CD8-positive, alpha-beta memory T cell (primary cell): ENCODE data around the gene GIMAP1. TPM values are rescaled to one million over a fixed set of nuclear protein-coding genes. Genes with fewer than 3 reads are reported as not detected.

ENCODE experiments used
- CTCF ChIA-PET: fragments of 350-600 bp; sonication (Branson Sonifier 250); formaldehyde crosslinking; loops from one replicate; lab custom pipeline; 2021; ENCODE audit warnings: antibody characterized with exemption; lab: Charles Lee
- POLR2A ChIA-PET: fragments of 350-600 bp; sonication (Branson Sonifier 250); formaldehyde crosslinking; loops from one replicate; lab custom pipeline; 2021; ENCODE audit warnings: antibody characterized with exemption; lab: Charles Lee
- DNase-seq, 5 donors: peaks; one replicate each; pipeline versions ENCODE4 v3.0.0 to v3.0.0-alpha.2; 2020 to 2022; ENCODE audit warnings: mixed read lengths in 1 of 5
- H3K27ac ChIP-seq: one replicate; pipeline ENCODE4 v1.7.0; 2013; ENCODE audit warnings: low read depth, mild to moderate bottlenecking, low read length, moderate library complexity
- H3K27me3 ChIP-seq: 2 replicates; pipeline ENCODE4 v1.7.0; 2013; ENCODE audit warnings: low read length, mild to moderate bottlenecking; ENCODE audit not compliant: insufficient read depth, poor library complexity, severe bottlenecking
- H3K36me3 ChIP-seq: 2 replicates; pipeline ENCODE4 v1.7.0; 2013; ENCODE audit warnings: mild to moderate bottlenecking, low read length, moderate library complexity; ENCODE audit not compliant: insufficient read depth
- H3K4me1 ChIP-seq: 2 replicates; pipeline ENCODE4 v1.7.0; 2013; ENCODE audit warnings: mild to moderate bottlenecking, low read length, moderate library complexity; ENCODE audit not compliant: insufficient read depth
- H3K4me3 ChIP-seq: 2 replicates; pipeline ENCODE4 v1.7.0; 2013; ENCODE audit warnings: mild to moderate bottlenecking, low read length
- H3K9me3 ChIP-seq: 2 replicates; pipeline ENCODE4 v1.7.0; 2013; ENCODE audit warnings: mild to moderate bottlenecking, low read length
- H3K27ac Mint-ChIP-seq, 8 donors: one replicate each; pipeline ENCODE4 v1.8.0; 2020 to 2021; ENCODE audit warnings: mixed read lengths in 8 of 8, mild to moderate bottlenecking in 6 of 8, inconsistent platforms in 3 of 8, moderate library complexity in 3 of 8
- H3K27me3 Mint-ChIP-seq, 2 donors: one replicate each; pipeline ENCODE4 v1.8.0; 2020 to 2021; ENCODE audit warnings: mixed read lengths in 2 of 2, mild to moderate bottlenecking in 1 of 2, moderate library complexity in 1 of 2
- H3K36me3 Mint-ChIP-seq, 3 donors: one replicate each; pipeline ENCODE4 v1.8.0; 2020 to 2021; ENCODE audit warnings: mixed read lengths in 3 of 3, inconsistent platforms in 1 of 3, mild to moderate bottlenecking in 1 of 3
- H3K4me1 Mint-ChIP-seq, 3 donors: one replicate each; pipeline ENCODE4 v1.8.0; 2020 to 2021; ENCODE audit warnings: mixed read lengths in 3 of 3, inconsistent platforms in 1 of 3, mild to moderate bottlenecking in 1 of 3
- H3K4me3 Mint-ChIP-seq, 7 donors: one replicate each; pipeline ENCODE4 v1.8.0; 2020 to 2021; ENCODE audit warnings: mixed read lengths in 7 of 7, mild to moderate bottlenecking in 6 of 7, moderate library complexity in 4 of 7, inconsistent platforms in 2 of 7
- H3K9me3 Mint-ChIP-seq, 5 donors: one replicate each; pipeline ENCODE4 v1.8.0; 2020 to 2022; ENCODE audit warnings: mixed read lengths in 5 of 5, mild to moderate bottlenecking in 3 of 5, moderate library complexity in 2 of 5, inconsistent platforms in 1 of 5
- polyA plus RNA-seq: library from polyadenylated mRNA; unstranded; fragments of 300-500 nt; fragmentation: Illumina TruSeq; gene quantifications from one replicate; pipeline ENCODE4 v1.2.3, GENCODE V29; 2021
- total RNA-seq, 2 experiments: library from RNA; stranded (reverse); gene quantifications; one replicate each; pipeline ENCODE4 v1.2.3, GENCODE V29; 2021

Gene GIMAP1
- total and polyA plus RNA-seq, 3 experiments from 2014 or later, result 9.8 to 86.1 (median 10.0) TPM

GRCh38 chr7:150732786-150733481 is 16.5 kb downstream of the GIMAP1 start:
- POLR2A ChIA-PET, result interaction anchor here (0.9 to 3.8 kb wide), 13 partner anchors 10 to 282 kb away, joined by 3 to 31 read pairs (median 4); partner anchors contain the start of genes GIMAP1 and GIMAP2
- no peak for DNase-seq
- Mint-ChIP-seq H3K27ac (peak overlapping the region; percentile 73 to 99 (median 96)), H3K9me3 (peaks cover 8 to 12% (median 11%) of the 10 kb centered on the region in 5 donors), H3K4me3 (peak overlapping the region; percentile 49 to 81 (median 68)), H3K36me3 (peaks cover 3 to 21% (median 21%) of the 10 kb centered on the region in 3 donors), H3K4me1 (peaks cover 76 to 87% (median 82%) of the 10 kb centered on the region in 3 donors), H3K27me3 (no peaks in the 10 kb centered on the region)
- H3K36me3 ChIP-seq, result peaks cover under 1% of the 10 kb centered on the region
- peaks cover 76% of the 10 kb centered on the region for H3K4me1 ChIP-seq
- H3K27me3 ChIP-seq, result no peaks in the 10 kb centered on the region
- peak overlapping the region; percentile 22 for H3K27ac ChIP-seq
- H3K4me3 ChIP-seq, result peak overlapping the region; percentile 45
- H3K9me3 ChIP-seq, result peaks cover 3% of the 10 kb centered on the region
- CTCF ChIA-PET, result interaction anchor here (1.0 to 2.3 kb wide), 12 partner anchors 8 to 284 kb away, joined by 3 to 12 read pairs (median 6); partner anchors contain the start of gene GIMAP1

DNA sequence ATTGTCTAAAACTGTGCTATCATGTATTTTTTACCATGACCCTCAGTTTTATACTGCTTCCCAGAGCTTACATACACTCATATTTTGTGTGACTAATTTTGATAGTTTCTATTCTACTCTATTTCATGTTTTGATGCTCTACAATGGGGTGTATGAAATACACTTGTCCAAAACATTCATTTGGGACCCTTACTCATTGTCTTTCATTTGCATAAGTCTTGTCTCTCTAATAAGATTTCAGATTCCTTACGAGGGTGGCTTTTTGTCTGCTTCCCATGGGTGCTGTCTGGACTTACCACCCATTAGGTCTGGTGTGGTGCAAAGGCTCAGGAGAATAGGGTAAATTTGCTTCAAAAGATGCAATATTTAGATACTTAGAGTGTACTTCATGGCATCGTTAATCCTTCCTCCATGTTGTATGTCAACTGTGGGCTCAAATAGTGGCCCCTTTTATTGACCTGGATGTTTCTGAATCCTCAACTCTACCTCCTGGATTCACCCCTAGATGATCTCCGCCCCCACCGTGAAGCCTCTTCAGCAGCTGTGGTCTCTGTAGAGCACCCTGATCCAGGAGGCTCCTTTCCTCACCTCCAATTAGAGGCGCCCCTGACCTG is 17.2 kb downstream of the GIMAP1 start:
- H3K9me3 Mint-ChIP-seq, result peaks cover 4 to 5% (median 5%) of the 10 kb centered on the region in 5 donors
- no peak overlapping the region for H3K27ac ChIP-seq
- no peaks in the 10 kb centered on the region for H3K9me3 ChIP-seq
- no peaks in the 10 kb centered on the region for H3K27me3 Mint-ChIP-seq
- H3K4me1 ChIP-seq, result peaks cover 76% of the 10 kb centered on the region
- ChIA-PET POLR2A (interaction anchor here (0.9 to 3.8 kb wide), 10 partner anchors 10 to 278 kb away, joined by 3 to 31 read pairs (median 4); partner anchors contain the start of genes GIMAP1 and GIMAP2), CTCF (interaction anchor here (1.1 to 2.3 kb wide), 10 partner anchors 8 to 285 kb away, joined by 3 to 12 read pairs (median 6); partner anchors contain the start of gene GIMAP1)
- H3K27me3 ChIP-seq, result no peaks in the 10 kb centered on the region
- H3K27ac Mint-ChIP-seq, result peak overlapping the region; percentile 73 to 99 (median 96)
- H3K36me3 Mint-ChIP-seq, result peaks cover 8 to 22% (median 21%) of the 10 kb centered on the region in 3 donors
- H3K4me3 ChIP-seq, result peak overlapping the region; percentile 8
- DNase-seq, result no peak
- peak overlapping the region; percentile 49 to 95 (median 68) for H3K4me3 Mint-ChIP-seq
- peaks cover 74 to 81% (median 78%) of the 10 kb centered on the region in 3 donors for H3K4me1 Mint-ChIP-seq
- peaks cover 7% of the 10 kb centered on the region for H3K36me3 ChIP-seq

- Histone ChIP-seq H3K27ac (no peak overlapping the region), H3K36me3 (peaks cover 14% of the 10 kb centered on the region), H3K9me3 (no peaks in the 10 kb centered on the region), H3K4me3 (no peak overlapping the region), H3K27me3 (no peaks in the 10 kb centered on the region), H3K4me1 (peaks cover 76% of the 10 kb centered on the region)
- Mint-ChIP-seq H3K4me3 (peak overlapping the region; percentile 22 to 99 (median 91)), H3K9me3 (no peaks in the 10 kb centered on the region), H3K27ac (peak overlapping the region; percentile 73 to 99 (median 96)), H3K4me1 (peaks cover 70 to 75% (median 73%) of the 10 kb centered on the region in 3 donors), H3K27me3 (no peaks in the 10 kb centered on the region), H3K36me3 (peaks cover 11 to 27% (median 23%) of the 10 kb centered on the region in 3 donors)
- CTCF ChIA-PET, result interaction anchor here (1.3 kb wide), 1 partner anchor 9 kb away, joined by 3 read pairs; no protein-coding TSS in a partner anchor
- DNase-seq, result no peak
- POLR2A ChIA-PET, result interaction anchor here (3.5 kb wide), 1 partner anchor 12 kb away, joined by 15 read pairs; no protein-coding TSS in a partner anchor
These were observed 17.8 kb downstream of the GIMAP1 start for GRCh38 chr7:150734254-150734653.

DNA sequence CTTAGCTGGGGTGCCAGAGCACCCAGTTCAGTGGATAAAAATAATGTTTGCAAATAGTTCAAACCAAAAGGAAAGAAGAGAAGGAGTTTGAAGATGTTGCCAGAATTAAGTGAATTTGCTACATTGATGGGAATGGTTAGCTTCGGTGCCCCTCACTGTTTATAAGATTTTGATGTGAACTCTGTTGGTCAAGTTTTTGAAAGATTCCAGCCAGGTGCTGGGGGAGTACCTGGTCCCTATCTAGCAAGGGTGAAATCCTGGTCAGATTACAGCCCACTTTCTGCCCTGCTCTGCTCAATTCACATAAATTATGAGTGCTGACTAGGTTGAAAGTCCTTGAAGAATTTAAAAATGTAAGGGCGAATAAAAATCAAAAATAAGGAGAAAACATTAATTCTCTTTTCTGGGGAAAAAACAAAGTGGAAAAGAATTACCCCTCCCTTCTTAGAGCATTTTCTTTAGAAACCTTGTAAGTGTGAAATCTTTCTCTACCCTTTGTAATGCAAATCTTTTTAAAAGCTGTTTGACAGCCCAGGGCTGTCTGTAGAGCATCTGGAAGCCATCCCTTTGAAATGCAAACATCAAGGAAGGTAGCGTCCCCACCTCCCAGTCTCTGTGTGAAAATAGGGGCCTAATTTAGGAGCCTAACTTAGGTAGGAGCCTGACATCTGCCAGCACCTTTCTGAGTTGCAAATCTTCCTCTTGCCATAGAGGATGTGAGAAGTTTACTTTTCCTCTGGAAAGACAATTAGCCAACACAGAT is 19.4 kb downstream of the GIMAP1 start:
- POLR2A ChIA-PET, result interaction anchor here (1.6 kb wide), 1 partner anchor 10 kb away, joined by 5 read pairs; no protein-coding TSS in a partner anchor
- Mint-ChIP-seq H3K27ac (peak overlapping the region; percentile 73 to 99 (median 96)), H3K9me3 (peaks cover 0 to 3% (median 0%) of the 10 kb centered on the region in 5 donors), H3K4me1 (peaks cover 61 to 73% (median 68%) of the 10 kb centered on the region in 3 donors), H3K36me3 (peaks cover 23 to 39% (median 32%) of the 10 kb centered on the region in 3 donors), H3K4me3 (peak overlapping the region; percentile 91 to 100 (median 97)), H3K27me3 (no peaks in the 10 kb centered on the region)
- Histone ChIP-seq H3K36me3 (peaks cover 29% of the 10 kb centered on the region), H3K4me1 (peaks cover 67% of the 10 kb centered on the region), H3K27me3 (no peaks in the 10 kb centered on the region), H3K4me3 (peak overlapping the region; percentile 97), H3K9me3 (no peaks in the 10 kb centered on the region), H3K27ac (no peak overlapping the region)
- no peak for DNase-seq
- CTCF ChIA-PET, result interaction anchor here (3.4 kb wide), 1 partner anchor 287 kb away, joined by 12 read pairs; no protein-coding TSS in a partner anchor

- peaks cover 67% of the 10 kb centered on the region for H3K4me1 ChIP-seq
- H3K27ac ChIP-seq, result peak overlapping the region; percentile 82
- Mint-ChIP-seq H3K4me1 (peaks cover 64 to 74% (median 70%) of the 10 kb centered on the region in 3 donors), H3K4me3 (peak overlapping the region; percentile 91 to 100 (median 97)), H3K27ac (peak overlapping the region; percentile 73 to 99 (median 96)), H3K36me3 (peaks cover 33 to 50% (median 43%) of the 10 kb centered on the region in 3 donors), H3K27me3 (no peaks in the 10 kb centered on the region), H3K9me3 (peaks cover 0 to 3% (median 0%) of the 10 kb centered on the region in 5 donors)
- no peak for DNase-seq
- H3K4me3 ChIP-seq, result peak overlapping the region; percentile 97
- peaks cover 40% of the 10 kb centered on the region for H3K36me3 ChIP-seq
- H3K9me3 ChIP-seq, result no peaks in the 10 kb centered on the region
- no peaks in the 10 kb centered on the region for H3K27me3 ChIP-seq
- ChIA-PET CTCF (interaction anchor here (1.0 to 3.4 kb wide), 5 partner anchors 18 to 288 kb away, joined by 3 to 17 read pairs (median 12); partner anchors contain the start of gene GIMAP1), POLR2A (interaction anchor here (3.0 kb wide), 1 partner anchor 20 kb away, joined by 17 read pairs; the partner anchor contains the start of gene GIMAP1)
These were observed 20.5 kb downstream of the GIMAP1 start for GRCh38 chr7:150736864-150737263.

- Histone ChIP-seq H3K9me3 (no peaks in the 10 kb centered on the region), H3K36me3 (peaks cover 46% of the 10 kb centered on the region), H3K4me3 (peak within 1 kb of the TSS; percentile 97), H3K4me1 (peaks cover 67% of the 10 kb centered on the region), H3K27ac (peak within 1 kb of the TSS; percentile 82), H3K27me3 (no peaks in the 10 kb centered on the region)
- Mint-ChIP-seq H3K27me3 (no peaks in the 10 kb centered on the region), H3K36me3 (peaks cover 39 to 56% (median 49%) of the 10 kb centered on the region in 3 donors), H3K4me1 (peaks cover 64 to 74% (median 70%) of the 10 kb centered on the region in 3 donors), H3K4me3 (peak within 1 kb of the TSS; percentile 91 to 100 (median 97)), H3K9me3 (peaks cover 0 to 3% (median 0%) of the 10 kb centered on the region in 5 donors), H3K27ac (peak within 1 kb of the TSS; percentile 73 to 99 (median 96))
- POLR2A ChIA-PET, result interaction anchor here (1.3 to 3.0 kb wide), 4 partner anchors 20 to 286 kb away, joined by 3 to 17 read pairs (median 4); partner anchors contain the start of gene GIMAP1
- DNase-seq, result peak in 4 of 5 donors; percentile 31 to 66 (median 52)
- CTCF ChIA-PET, result interaction anchor here (1.0 to 3.4 kb wide), 8 partner anchors 13 to 288 kb away, joined by 3 to 17 read pairs (median 8); partner anchors contain the start of genes GIMAP1 and GIMAP8
These were observed 21.0 kb downstream of the GIMAP1 start, which contains the start of gene GIMAP5 for GRCh38 chr7:150737265-150738055. GIMAP5 (plus strand) TSS chr7:150737418; CDS start chr7:150740885, 3,467 bp downstream.
